Activated T-helper 1 cell treated with anti-CD3 and anti-CD28 coated beads, Interleukin-2, amount 50 U/mL, for 16 hours (primary cell): ENCODE results near the gene FBXL5.
"Not testable (repeated sequence)": the region's sequence is repeated elsewhere in the genome, so short reads cannot be mapped to it uniquely, and the experiment has no call there.

Source experiments
- DNase-seq, 2 donors: peaks; one replicate each; pipeline ENCODE4 v3.0.0-alpha.2; 2020; ENCODE audit warnings: low read depth in 1 of 2, low spot score in 1 of 2

FBXL5 gene

GRCh38 chr4:15652191-15652590 lies 3.0 kb downstream of the FBXL5 start:
- DNase-seq = no peak

GRCh38 chr4:15651676-15652075 lies 3.5 kb downstream of the FBXL5 start:
- no peak for DNase-seq

GRCh38 chr4:15649914-15650545 lies 5.1 kb downstream of the FBXL5 start:
- DNase-seq = peak in 1 of 2 donors; percentile 37

- DNase-seq = no peak
Observed at GRCh38 chr4:15648600-15648999, 6.6 kb downstream of the FBXL5 start.

- DNase-seq = no peak
Observed at GRCh38 chr4:15638418-15638817, 16.7 kb downstream of the FBXL5 start.

GRCh38 chr4:15636818-15637217 lies 18.3 kb downstream of the FBXL5 start:
- no peak for DNase-seq

- not testable (repeated sequence) for DNase-seq
Observed at GRCh38 chr4:15617407-15617806, 37.8 kb downstream of the FBXL5 start.

- not testable (repeated sequence) for DNase-seq
Observed at GRCh38 chr4:15614891-15615290, 40.3 kb downstream of the FBXL5 start.

GRCh38 chr4:15612136-15612535 lies 43.0 kb downstream of the FBXL5 start:
- DNase-seq = no peak

- no peak for DNase-seq
Observed at GRCh38 chr4:15610855-15611254, 44.3 kb downstream of the FBXL5 start.

- no peak for DNase-seq
Observed at GRCh38 chr4:15605537-15605936, 49.6 kb downstream of the FBXL5 start.

GRCh38 chr4:15601862-15602261 lies 53.3 kb downstream of the FBXL5 start:
- no peak for DNase-seq

- no peak for DNase-seq
Observed at GRCh38 chr4:15600176-15600575, 55.0 kb downstream of the FBXL5 start.

- DNase-seq = no peak
Observed at GRCh38 chr4:15598644-15599043, 56.5 kb downstream of the FBXL5 start.

- DNase-seq = no peak
Observed at GRCh38 chr4:15592799-15593198, 62.4 kb downstream of the FBXL5 start.

- no peak for DNase-seq
Observed at GRCh38 chr4:15587649-15588048, 67.5 kb downstream of the FBXL5 start.

- DNase-seq = no peak
Observed at GRCh38 chr4:15586066-15586465, 69.1 kb downstream of the FBXL5 start.

- DNase-seq = no peak
Observed at GRCh38 chr4:15585331-15585730, 69.8 kb downstream of the FBXL5 start.

- no peak for DNase-seq
Observed at GRCh38 chr4:15584785-15585184, 70.4 kb downstream of the FBXL5 start.

- no peak for DNase-seq
Observed at GRCh38 chr4:15577508-15577907, 77.6 kb downstream of the FBXL5 start.

GRCh38 chr4:15575966-15576365 lies 79.2 kb downstream of the FBXL5 start:
- no peak for DNase-seq

GRCh38 chr4:15569746-15570145 lies 85.4 kb downstream of the FBXL5 start:
- no peak for DNase-seq

GRCh38 chr4:15568821-15569220 lies 86.3 kb downstream of the FBXL5 start:
- DNase-seq = no peak

- DNase-seq = no peak
Observed at GRCh38 chr4:15563871-15564270, 91.3 kb downstream of the FBXL5 start.
